Cortex of kidney (tissue), 1 donor: Measurements from ENCODE around the gene PDCL3.

Experiments
- DNase-seq: peaks from one replicate; lab custom pipeline; 2025; lab: John Stamatoyannopoulos, UW

Gene PDCL3

GRCh38 chr2:100562613-100563406 is at the start of gene PDCL3:
PDCL3 (plus strand) TSS chr2:100562993; CDS start chr2:100563068, 75 bp downstream.
- peak; percentile 39 for DNase-seq

- no peak for DNase-seq
Observed at GRCh38 chr2:100513650-100514049, 49.1 kb upstream of the PDCL3 start.

DNA sequence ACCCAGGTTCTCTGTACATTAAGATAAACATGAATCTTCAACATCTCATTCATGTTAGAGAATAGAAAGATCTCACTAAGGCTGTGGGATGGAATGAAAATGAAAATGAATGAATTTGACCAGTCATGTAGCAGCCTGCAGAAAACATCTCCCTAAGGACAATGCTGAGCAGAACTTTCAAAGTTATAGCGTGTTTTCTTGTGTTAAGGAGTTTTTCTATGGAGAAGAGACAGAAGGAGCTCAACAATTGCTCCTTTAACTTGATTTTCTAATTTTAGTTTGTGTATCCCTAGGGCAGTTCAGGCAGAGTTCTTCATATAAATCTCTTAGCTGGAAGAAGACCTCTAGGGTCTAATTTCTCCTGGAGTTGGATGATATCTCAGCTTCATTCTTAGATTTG is 45.2 kb upstream of the PDCL3 start:
- no peak for DNase-seq

GRCh38 chr2:100518801-100519200 is 44.0 kb upstream of the PDCL3 start:
- DNase-seq, result no peak

- DNase-seq, result no peak
Observed at GRCh38 chr2:100520224-100520623, 42.6 kb upstream of the PDCL3 start.

GRCh38 chr2:100522430-100522829 is 40.4 kb upstream of the PDCL3 start:
- no peak for DNase-seq

DNA sequence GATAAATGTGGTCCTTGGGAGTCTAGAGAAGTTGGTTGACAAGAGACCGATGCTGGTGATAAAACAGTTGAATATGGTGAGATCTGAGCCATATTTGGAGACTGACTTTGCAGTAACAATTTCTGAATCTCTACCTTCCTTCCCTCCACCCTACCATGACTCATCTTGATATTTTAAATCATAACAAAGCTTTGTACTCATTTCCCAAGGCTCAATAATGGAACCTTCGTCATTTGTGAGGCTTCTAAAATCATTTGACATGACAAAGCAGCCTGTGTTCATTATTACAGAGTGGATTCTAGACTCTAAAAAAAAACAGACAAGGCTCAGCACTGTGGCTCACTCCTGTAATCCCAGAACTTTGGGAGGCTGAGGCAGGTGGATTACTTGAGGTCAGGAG is 38.5 kb upstream of the PDCL3 start:
- DNase-seq, result no peak

DNA sequence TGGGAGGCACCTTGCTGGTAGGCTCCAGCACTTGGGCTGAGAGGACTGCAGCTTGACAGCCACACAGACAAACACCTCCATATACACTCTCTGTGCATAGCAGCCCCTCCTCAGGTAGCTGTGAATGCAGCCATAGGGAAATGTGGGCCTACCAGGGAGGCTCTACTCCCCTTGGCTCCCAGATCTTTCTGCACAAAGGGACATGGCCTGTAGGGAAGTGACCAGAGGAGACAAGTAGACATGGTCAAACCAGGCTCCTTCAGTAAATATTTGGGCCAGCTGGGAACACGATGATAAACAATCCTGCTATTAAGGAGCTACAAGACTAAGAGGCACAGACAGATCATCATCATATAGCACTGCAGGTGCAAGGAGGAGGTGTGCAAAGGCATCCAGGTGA is 35.9 kb upstream of the PDCL3 start:
- DNase-seq, result no peak

DNA sequence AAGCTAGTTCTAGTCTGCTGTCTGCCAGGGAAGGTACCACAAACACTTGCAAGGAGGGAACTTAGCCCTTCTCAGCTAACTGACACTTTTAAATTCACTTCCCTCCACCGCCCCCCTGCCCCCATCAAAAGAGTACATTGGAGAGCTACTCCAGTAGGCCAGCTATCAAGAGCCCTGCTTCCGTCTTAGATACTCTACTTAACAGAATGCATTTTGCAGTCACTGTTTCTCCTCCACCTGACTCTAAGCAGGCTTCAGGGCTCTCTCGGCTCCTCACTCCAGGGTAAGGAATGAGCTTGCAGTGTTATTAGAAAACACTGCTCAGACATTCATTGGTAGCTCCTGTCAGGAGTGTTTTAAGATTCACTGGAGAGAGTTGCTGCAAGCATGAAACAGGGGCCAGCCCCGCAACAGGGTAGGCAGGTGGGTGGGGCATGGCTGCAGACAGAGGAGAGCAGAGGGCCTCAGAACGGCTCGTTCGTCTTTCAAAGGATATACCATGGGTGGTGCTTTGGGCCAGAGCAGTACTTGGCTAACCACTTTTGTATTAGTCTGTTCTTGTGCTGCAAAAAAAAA is 35.3 kb upstream of the PDCL3 start:
- DNase-seq, result no peak

DNA sequence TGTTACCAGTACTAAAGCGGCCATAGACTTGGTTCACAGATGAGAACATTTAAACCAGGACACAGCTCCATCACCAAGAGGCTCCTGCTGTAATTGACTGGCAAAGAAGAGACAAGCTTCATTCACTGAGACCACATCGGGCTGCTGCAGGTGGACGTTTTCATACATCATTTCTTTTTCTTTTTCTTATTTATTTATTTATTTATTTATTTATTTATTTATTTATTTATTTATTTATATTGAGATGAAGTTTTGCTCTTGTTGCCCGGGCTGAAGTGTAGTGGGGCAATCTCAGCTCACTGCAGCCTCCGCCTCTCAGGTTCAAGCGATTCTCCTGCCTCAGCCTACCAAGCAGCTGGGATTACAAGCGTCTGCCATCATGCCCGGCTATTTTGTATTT is 33.6 kb upstream of the PDCL3 start:
- DNase-seq, result no peak

DNA sequence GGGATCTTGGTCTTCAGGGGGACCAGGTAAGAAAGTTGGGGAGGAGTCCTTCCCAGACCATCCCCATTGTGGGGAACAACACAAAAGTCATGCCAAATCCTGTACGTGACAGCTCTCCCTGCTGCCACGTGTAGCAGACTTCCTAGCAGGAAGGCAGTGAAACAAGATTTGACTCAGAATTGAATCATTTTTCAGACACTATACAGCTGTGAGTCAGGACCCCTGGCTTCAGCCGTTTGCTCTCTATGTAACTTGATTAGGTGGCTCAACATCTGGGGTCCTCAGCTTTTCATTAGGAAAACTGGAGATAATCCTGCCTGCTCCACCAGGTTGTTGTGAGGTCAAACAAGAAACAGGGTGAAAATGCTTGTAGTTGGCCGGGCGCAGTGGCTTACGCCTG is 32.9 kb upstream of the PDCL3 start:
- DNase-seq, result no peak

- no peak for DNase-seq
Observed at GRCh38 chr2:100535855-100536254, 26.9 kb upstream of the PDCL3 start.

DNA sequence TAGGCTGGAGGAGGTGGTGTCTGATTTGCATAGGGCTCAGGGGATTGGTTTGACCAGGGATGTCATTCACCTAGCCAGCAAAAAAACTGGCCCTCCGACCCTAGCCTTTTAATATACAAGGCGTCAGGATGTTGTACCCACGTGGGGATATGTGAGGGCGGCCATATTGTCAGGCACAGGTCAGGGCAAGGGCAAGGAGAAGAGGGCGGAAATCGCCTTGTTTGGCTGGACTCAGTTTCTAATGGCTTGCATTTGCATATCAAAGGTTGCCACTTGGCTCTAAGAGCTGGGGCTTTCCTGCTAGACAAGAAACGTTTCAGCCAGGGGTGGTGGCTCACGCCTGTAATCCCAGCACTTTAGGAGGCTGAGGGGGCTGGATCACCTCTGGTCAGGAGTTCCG is 24.9 kb upstream of the PDCL3 start:
- DNase-seq, result no peak

DNA sequence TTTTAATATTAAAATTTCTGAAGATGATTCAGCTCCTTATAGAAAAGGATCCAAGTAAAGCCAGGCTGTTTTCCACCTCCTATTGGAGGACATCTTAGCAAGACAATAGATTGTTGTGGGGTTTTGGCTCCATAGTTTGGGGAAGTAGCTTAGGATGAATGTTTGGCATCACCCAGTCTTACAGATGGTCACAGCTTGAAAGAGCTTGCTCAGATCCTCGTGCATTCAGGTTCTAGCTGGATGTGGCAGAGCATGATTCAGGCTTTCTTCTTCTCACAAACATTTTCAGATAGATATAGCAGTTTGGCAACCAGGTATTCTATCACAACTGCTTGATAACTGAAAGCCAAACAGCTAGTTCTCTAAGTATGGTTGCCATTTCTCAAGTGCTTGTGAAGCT is 23.6 kb upstream of the PDCL3 start:
- DNase-seq, result no peak

DNA sequence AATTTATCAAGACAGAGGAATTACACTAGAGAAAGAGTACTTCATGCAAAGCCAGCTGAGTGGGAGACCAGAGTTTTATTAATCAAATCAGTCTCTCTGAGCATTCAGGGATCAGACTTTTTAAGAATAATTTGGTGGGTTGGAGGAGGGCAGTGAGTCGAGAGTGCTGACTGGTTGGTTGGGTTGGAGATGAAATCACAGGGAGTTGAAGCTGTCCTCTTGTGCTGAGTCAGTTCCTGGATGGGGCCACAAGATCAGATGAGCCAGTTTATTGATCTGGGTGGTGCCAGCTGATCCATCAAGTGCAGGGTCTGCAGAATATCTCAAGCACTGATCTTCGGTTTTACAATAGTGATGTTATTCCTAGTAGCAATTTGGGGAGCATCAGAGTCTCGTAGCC is 21.4 kb upstream of the PDCL3 start:
- DNase-seq, result no peak

GRCh38 chr2:100542418-100542817 is 20.4 kb upstream of the PDCL3 start:
- no peak for DNase-seq

DNA sequence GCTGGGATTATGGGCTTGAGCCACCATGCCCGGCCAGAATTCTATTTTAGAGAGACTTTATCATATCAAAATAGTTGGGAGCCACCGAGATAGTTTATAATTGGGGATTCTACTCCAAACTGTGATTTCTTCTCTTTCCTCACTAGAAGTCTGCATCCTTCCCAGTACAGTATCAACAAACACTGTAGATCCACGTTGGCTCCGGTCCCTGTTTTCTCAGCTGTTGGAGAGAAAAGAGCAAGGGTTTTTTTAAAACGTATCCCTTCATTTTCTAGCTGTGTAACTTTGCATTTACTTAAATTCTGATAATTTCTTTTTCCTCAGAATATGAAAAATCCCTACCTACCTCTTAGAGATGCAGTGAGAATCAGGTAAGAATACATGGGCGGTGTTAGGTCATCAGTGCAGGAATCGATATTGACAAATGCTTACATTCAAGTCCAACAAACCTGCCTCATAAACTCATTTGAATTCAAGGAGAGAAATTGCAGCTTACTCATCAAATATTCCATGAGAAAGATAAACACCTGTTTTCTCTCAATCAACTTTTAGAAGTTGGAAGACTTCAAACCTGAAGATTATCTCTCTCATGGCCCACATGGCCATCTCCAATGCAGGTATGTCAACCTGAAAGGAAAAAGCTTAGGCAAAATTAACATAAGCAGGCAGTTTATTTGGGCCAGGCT is 17.7 kb upstream of the PDCL3 start:
- no peak for DNase-seq

GRCh38 chr2:100546469-100546868 is 16.3 kb upstream of the PDCL3 start:
- DNase-seq, result no peak

DNA sequence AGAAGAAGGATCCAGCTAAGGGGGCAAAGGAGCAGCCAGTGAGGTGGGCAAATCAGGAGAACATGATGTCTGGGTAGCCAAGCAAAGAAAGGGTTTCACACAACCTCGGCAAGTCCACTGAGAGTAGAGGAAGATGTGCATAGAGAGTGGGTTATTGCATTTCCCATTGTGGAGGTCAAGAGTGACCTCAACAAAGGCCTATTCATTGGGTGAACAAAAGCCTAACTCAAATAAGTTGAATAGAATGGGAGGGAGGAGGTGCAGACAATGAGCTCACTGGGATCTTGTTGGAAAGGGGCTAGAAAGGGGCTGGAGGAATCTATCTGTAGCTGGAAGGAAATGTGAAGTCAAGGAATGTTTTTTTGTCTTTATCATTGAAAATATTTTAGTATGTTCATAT is 14.0 kb upstream of the PDCL3 start:
- no peak for DNase-seq

GRCh38 chr2:100551303-100551702 is 11.5 kb upstream of the PDCL3 start:
- no peak for DNase-seq

DNA sequence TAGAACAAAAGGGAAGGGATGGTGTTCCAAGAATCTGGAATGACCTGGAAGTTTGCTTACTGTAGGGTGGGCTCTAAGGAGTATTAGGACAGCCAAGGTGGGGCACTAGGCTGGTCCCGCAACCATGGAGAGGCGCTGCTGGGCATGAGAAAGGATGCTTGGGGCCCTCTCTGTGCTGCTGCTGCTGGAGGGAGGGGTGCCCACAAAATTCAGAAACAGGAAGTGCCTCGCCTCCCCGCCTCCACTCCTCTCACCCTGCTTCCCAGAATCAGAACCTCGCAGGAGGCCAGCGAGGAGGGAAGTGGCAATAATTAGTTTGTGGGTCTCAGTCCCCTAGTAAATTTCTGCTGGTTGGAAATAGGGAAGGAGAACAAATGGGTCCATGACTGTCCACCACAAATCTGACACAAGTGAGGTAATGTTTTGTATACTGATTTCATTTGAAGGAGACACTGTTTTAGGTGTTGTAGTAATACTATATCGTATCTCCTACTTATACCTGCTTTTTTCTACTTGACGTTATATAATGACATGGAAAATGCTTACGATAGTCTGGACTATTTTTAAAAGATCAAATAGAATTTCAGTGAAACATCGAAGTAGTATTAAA is 7.9 kb upstream of the PDCL3 start:
- DNase-seq, result no peak

DNA sequence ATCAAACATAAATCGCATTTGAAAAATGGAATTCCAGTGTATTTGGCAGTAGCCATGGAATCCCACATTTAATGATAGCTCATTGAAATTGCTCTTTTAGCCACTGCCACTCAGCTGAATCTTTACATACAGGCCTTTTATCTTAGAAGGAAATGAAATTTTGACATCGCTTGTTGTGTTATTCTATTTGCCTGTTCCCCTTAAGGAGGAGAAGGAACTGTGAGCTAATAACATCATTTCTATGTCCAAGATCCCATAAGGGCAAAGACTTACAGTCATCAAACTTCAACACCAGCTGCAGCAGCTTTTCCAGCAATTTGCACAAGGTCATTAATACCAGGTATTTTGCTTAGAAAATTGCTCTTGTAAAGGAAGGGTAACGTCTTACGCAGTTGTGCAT is 6.0 kb upstream of the PDCL3 start:
- DNase-seq, result no peak
